ENCODE results near the gene ATP6V1E1.

- TF ChIP-seq, protein P1, sequence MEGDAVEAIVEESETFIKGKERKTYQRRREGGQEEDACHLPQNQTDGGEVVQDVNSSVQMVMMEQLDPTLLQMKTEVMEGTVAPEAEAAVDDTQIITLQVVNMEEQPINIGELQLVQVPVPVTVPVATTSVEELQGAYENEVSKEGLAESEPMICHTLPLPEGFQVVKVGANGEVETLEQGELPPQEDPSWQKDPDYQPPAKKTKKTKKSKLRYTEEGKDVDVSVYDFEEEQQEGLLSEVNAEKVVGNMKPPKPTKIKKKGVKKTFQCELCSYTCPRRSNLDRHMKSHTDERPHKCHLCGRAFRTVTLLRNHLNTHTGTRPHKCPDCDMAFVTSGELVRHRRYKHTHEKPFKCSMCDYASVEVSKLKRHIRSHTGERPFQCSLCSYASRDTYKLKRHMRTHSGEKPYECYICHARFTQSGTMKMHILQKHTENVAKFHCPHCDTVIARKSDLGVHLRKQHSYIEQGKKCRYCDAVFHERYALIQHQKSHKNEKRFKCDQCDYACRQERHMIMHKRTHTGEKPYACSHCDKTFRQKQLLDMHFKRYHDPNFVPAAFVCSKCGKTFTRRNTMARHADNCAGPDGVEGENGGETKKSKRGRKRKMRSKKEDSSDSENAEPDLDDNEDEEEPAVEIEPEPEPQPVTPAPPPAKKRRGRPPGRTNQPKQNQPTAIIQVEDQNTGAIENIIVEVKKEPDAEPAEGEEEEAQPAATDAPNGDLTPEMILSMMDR (conservative IDR thresholded peaks at IDR 0.05 in 1 of 2, IDR thresholded peaks at IDR 0.05 in 1 of 2; ENCODE audit: low read depth in 1 of 2, low read length in 2 of 2), result no peak
- TF ChIP-seq EZH2 (IDR thresholded peaks at IDR 0.05; ENCODE audit: low read length, missing control alignments), result no peak
Observed at GRCh38 chr22:17563936-17564391, 64.6 kb downstream of the ATP6V1E1 start.

Measured in fibroblast of lung (primary cell).